Superior temporal gyrus (tissue), 1 donor: Measurements from ENCODE around the gene DRAP1.
A peak's percentile ranks its signal among the peaks of the same experiment; 100 is the strongest.

ENCODE experiments used
- DNase-seq: peaks from one replicate; pipeline ENCODE4 v3.0.0-alpha.2; 2016; ENCODE audit errors: extremely low spot score

The DRAP1 gene

GRCh38 chr11:65961267-65962140, 42.3 kb downstream of the DRAP1 start, which contains the start of gene SART1:
Gene SART1, plus strand, starts transcription at chr11:65961734. Its CDS starts 47 bp downstream, at chr11:65961781.
- peak; percentile 99 for DNase-seq

DNA sequence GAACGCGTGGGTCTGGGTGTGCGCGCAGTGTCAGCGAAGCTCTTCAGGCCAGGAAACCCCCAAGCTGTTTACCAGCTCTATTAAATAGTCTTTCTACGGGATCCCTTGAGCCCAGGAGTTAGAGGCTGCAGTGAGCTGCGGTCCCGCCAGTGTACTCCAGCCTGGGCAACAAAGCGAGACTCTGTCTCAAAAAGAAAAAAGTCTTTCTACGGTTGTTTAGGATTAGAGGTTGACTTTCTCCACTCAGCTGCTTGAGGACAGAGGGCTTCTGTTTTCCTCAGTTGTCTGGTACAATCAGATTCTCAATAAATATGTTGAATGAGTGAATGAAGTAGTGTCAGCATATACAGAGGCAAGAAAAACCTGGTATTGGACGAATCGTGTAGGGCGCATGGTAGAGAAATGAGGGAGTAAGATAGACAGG, 42.9 kb downstream of the DRAP1 start:
- no peak for DNase-seq

DNA sequence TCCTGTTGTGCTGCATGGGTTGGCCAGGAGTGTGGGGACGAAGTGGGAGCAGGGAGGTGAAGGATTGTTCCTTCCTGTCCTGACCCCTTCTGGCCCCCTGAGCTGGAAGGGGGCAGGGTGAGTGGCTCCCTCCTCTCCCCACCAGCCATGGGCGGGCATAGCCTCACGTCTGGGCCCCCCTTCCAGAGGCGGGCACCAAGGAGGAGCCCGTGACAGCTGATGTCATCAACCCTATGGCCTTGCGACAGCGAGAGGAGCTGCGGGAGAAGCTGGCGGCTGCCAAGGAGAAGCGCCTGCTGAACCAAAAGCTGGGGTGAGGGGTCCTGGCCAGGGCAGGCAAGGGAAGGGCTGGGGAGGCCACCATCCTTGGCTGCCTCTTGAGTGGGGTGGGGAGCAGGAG, 45.7 kb downstream of the DRAP1 start:
- DNase-seq, result no peak

GRCh38 chr11:65965986-65966762, 46.9 kb downstream of the DRAP1 start:
- no peak for DNase-seq

GRCh38 chr11:65967329-65967934, 48.2 kb downstream of the DRAP1 start:
- DNase-seq, result no peak

- DNase-seq, result no peak
Measured at GRCh38 chr11:65968600-65969482, 49.6 kb downstream of the DRAP1 start.
